ENCODE measurements around the gene ERICH4.
"Not testable (repeated sequence)": the region's sequence is repeated elsewhere in the genome, so short reads cannot be mapped to it uniquely, and the experiment has no call there.

ERICH4 gene

GRCh38 chr19:41476583-41476982 is 33.6 kb downstream of the ERICH4 start:
- DNase-seq (ENCODE audit: low read depth in 1 of 2, low spot score in 1 of 2): no peak

GRCh38 chr19:41478171-41478570 is 35.2 kb downstream of the ERICH4 start:
- no peak for DNase-seq (ENCODE audit: low read depth in 1 of 2, low spot score in 1 of 2)

- no peak for DNase-seq (ENCODE audit: low read depth in 1 of 2, low spot score in 1 of 2)
Observed at GRCh38 chr19:41478875-41479756, 36.2 kb downstream of the ERICH4 start.

- DNase-seq (ENCODE audit: low read depth in 1 of 2, low spot score in 1 of 2): no peak
Observed at GRCh38 chr19:41479757-41480191, 36.8 kb downstream of the ERICH4 start.

GRCh38 chr19:41480336-41480735 is 37.4 kb downstream of the ERICH4 start:
- DNase-seq (ENCODE audit: low read depth in 1 of 2, low spot score in 1 of 2): no peak

GRCh38 chr19:41484822-41485221 is 41.9 kb downstream of the ERICH4 start:
- DNase-seq (ENCODE audit: low read depth in 1 of 2, low spot score in 1 of 2): no peak

- DNase-seq (ENCODE audit: low read depth in 1 of 2, low spot score in 1 of 2): not testable (repeated sequence)
Observed at GRCh38 chr19:41486953-41487352, 44.0 kb downstream of the ERICH4 start.

- DNase-seq (ENCODE audit: low read depth in 1 of 2, low spot score in 1 of 2): no peak
Observed at GRCh38 chr19:41492843-41493242, 49.9 kb downstream of the ERICH4 start.

Measured in activated T-helper 1 cell treated with anti-CD3 and anti-CD28 coated beads, Interleukin-2, amount 50 U/mL, for 16 hours (primary cell).